Thoracic aorta (tissue), 2 donors: Measurements from ENCODE around the gene PI4KB. TPM values are rescaled to one million over a fixed set of nuclear protein-coding genes. Genes with fewer than 3 reads are reported as not detected.

Experiments
- ATAC-seq: fragments of 150-250 bp; one replicate; pipeline ENCODE4 v1.8.0; 2017; ENCODE audit warnings: low read depth; ENCODE audit not compliant: insufficient number of reproducible peaks, low FRiP score
- DNase-seq: peaks from one replicate; pipeline ENCODE4 v3.0.0-alpha.2; 2020; ENCODE audit warnings: low spot score
- H3K27ac ChIP-seq, 2 donors: fragments of 200-600 bp; sonication (generic); 1 replicate in 1 of 2; 2 replicates in 1 of 2; pipeline ENCODE4 v1.5.1; 2016; ENCODE audit warnings: mild to moderate bottlenecking in 2 of 2, moderate library complexity in 2 of 2
- H3K27me3 ChIP-seq: fragments of 200-600 bp; sonication (generic); replicated peaks from 2 replicates; pipeline ENCODE4 v1.6.0; 2016; ENCODE audit warnings: mild to moderate bottlenecking; ENCODE audit not compliant: insufficient read depth
- H3K36me3 ChIP-seq: fragments of 200-600 bp; sonication (generic); one replicate; pipeline ENCODE4 v1.5.1; 2016
- H3K4me1 ChIP-seq, 2 donors: fragments of 200-600 bp; sonication (generic); 1 replicate in 1 of 2; 2 replicates in 1 of 2; pipeline versions ENCODE4 v1.5.1 to v1.6.0; 2016; ENCODE audit warnings: low read depth in 2 of 2, mild to moderate bottlenecking in 1 of 2; ENCODE audit not compliant: control insufficient read depth in 1 of 2
- H3K4me3 ChIP-seq: fragments of 200-600 bp; sonication (generic); 2 replicates; pipeline ENCODE4 v1.5.1; 2016; ENCODE audit warnings: mild to moderate bottlenecking
- H3K9me3 ChIP-seq: fragments of 200-600 bp; sonication (generic); 2 replicates; pipeline ENCODE4 v1.5.1; 2016
- total RNA-seq, 2 donors: library from RNA; depleted of rRNA; stranded (reverse); fragments of >200 nt; gene quantifications; one replicate each; pipeline versions ENCODE4 v1.1.0 to v1.2.3, GENCODE V29; 2016
- TF ChIP-seq, protein P1 (sequence below): fragments of 200-600 bp; sonication (generic); IDR thresholded peaks from one replicate; pipeline ENCODE4 v1.5.1; 2019; ENCODE audit warnings: antibody characterized with exemption

The PI4KB gene
- total RNA-seq, 2 donors from 2014 or later = 60.1 to 63.1 TPM

DNA sequence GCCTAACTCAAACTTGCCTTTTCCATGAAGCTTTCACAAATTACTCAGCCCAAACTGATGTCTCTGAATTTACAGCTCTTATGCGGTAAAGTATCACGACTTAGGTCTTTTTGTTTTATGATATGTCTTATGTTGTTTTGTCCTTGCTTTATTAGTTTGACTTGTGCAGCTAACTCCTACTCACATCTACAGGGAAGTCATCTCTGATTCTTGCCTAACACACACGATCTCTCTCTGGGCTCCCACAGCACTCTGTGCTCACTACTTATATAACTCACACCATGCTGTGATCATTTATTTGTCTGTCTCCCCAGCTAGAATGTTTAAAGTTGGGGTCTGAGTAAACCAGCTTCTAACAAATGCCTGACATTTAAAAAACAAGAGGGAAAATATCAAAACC is 9.3 kb upstream of the PI4KB start:
- Histone ChIP-seq H3K27me3 (no peaks in the 10 kb centered on the region), H3K4me3 (no peak overlapping the region), H3K4me1 (no peaks in the 10 kb centered on the region), H3K27ac (no peak overlapping the region), H3K9me3 (no peaks in the 10 kb centered on the region), H3K36me3 (no peaks in the 10 kb centered on the region)
- DNase-seq (no peak), ATAC-seq (no peak)
- TF ChIP-seq, protein P1, sequence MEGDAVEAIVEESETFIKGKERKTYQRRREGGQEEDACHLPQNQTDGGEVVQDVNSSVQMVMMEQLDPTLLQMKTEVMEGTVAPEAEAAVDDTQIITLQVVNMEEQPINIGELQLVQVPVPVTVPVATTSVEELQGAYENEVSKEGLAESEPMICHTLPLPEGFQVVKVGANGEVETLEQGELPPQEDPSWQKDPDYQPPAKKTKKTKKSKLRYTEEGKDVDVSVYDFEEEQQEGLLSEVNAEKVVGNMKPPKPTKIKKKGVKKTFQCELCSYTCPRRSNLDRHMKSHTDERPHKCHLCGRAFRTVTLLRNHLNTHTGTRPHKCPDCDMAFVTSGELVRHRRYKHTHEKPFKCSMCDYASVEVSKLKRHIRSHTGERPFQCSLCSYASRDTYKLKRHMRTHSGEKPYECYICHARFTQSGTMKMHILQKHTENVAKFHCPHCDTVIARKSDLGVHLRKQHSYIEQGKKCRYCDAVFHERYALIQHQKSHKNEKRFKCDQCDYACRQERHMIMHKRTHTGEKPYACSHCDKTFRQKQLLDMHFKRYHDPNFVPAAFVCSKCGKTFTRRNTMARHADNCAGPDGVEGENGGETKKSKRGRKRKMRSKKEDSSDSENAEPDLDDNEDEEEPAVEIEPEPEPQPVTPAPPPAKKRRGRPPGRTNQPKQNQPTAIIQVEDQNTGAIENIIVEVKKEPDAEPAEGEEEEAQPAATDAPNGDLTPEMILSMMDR = no peak

DNA sequence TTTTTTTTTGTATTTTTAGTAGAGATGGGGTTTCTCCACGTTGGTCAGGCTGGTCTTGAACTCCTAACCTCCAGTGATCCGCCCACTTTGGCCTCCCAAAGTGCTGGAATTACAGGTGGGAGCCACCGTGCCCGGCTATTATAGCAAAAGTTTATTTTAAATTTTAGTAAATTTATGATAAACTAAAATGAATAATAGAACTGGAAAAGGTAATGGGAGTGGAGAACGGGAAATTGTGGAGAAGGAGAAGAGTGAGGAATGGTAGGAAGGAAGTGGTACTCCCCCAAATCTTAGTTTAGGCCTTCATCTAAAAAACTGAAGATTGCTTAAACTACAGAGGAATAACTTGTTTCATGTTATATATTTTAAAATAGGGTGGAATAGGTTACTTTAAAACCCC is 7.6 kb upstream of the PI4KB start:
- no peak for DNase-seq
- TF ChIP-seq, protein P1 = no peak
- Histone ChIP-seq H3K27ac (no peak overlapping the region), H3K4me1 (no peaks in the 10 kb centered on the region), H3K4me3 (no peak overlapping the region), H3K36me3 (no peaks in the 10 kb centered on the region), H3K9me3 (no peaks in the 10 kb centered on the region), H3K27me3 (no peaks in the 10 kb centered on the region)
- no peak for ATAC-seq

DNA sequence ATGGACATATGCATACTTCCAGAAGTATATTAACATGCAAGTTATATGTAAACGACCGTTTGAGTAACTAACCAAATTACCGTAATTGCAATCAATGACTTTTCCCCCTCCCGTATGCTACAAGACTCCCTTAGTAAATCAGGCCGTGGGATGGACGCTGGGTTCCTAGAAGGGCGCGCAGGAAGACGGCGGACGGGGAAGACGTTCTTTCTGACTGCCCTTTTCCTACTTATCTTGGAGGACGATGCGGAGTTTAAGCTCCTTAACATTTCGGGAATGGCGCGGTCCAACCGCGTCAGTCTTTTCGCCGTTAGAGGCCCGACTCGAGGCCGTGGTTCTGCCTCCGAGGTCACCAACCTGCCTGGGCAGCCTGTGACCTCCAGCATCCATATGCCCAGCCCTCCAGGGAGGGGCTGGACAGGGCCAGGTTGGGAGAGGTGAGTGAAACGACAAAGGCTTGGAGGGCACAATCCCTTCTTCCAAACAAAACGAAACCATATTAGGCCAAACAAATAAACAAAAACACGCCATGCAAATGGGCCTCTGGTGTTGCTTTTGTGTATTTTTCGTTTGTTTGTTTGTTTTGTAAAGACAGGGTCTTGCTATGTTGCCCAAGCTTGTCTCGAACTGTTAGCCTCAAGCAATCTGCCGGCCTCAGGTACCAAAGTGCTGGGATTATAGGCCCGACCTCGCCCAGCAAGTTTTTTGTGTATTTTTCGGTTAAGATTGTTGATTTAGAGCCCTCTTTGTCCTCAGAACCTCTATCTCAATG is 873 bp upstream of the PI4KB start:
- Histone ChIP-seq H3K4me3 (peak overlapping the region; percentile 87), H3K4me1 (peaks cover 18 to 37% of the 10 kb centered on the region in 2 donors), H3K27me3 (no peaks in the 10 kb centered on the region), H3K27ac (peak overlapping the region; percentile 91 to 96), H3K9me3 (no peaks in the 10 kb centered on the region), H3K36me3 (peaks cover 8% of the 10 kb centered on the region)
- TF ChIP-seq, protein P1 = no peak
- DNase-seq (no peak), ATAC-seq (peak; percentile 12)

DNA sequence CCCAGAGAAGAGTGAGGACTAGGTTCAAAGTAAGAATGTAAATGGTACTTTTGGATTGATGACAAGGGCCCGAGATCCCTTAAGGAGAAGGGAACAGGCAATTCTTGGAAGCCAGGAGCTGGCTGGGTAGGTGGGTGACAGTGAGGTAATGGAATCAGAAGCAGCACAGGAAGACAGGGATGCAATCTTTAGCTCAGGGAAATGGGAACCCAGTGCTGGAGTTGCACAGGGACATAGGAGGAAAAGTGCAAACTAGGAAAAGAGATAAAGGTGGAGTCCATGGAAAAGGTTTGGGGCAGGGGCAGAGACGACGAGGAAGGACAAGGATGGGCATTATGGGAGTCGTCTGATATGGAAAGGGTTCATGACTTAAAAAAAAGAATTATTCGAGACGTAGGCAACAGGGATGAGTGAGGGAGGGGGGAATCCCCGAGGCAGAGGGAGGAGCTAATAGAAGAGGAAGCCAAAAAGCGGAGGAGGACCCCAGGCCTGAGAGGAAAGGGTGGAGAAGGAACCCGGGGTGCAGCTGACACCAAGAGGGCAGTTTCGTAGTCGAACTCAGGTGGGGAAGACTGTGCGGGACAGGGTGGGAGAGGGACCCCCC is 495 bp downstream of the PI4KB start:
- ATAC-seq (no peak), DNase-seq (no peak)
- Histone ChIP-seq H3K36me3 (peaks cover 16% of the 10 kb centered on the region), H3K27ac (peak overlapping the region; percentile 91 to 96), H3K4me1 (peaks cover 18 to 37% of the 10 kb centered on the region in 2 donors), H3K9me3 (no peaks in the 10 kb centered on the region), H3K4me3 (peak overlapping the region; percentile 87), H3K27me3 (no peaks in the 10 kb centered on the region)
- TF ChIP-seq, protein P1 = no peak

DNA sequence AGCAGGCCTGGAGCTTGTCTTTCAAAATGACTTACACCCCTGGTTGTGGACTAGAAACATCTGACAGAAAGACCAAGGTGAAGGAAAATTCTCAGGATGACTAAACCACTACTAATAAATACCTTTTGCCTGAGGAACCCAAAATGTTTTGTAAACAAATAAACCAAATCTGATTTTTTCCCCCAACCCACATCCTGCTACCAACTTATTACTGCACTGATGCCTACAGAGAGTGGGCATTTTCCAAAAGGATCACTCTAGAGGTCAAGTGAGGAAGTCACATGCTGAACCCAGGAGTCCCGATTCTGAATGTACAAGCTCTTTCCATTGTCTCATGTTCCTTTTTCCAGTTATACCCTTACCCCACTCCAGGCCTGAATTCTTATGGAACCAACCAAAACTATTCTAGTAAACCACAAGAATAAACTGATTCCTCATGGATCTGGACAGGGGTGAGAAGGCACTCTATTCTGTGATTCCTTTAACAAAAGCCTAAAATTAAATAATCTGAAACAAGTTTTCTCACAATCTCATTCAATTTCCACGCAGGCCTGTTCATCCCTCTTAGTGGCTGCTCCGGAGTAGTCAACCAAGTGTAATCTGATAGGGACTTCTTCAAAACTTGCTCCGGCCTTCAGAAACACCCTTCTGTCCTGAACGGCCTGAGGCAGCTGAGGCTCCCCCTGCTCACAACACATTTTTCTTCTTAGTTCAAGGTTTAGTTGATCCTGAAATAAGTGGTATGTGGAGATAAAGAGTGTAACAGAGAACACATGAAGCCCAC is 1.4 kb downstream of the PI4KB start:
- peaks cover 18 to 37% of the 10 kb centered on the region in 2 donors for H3K4me1 ChIP-seq
- H3K4me3 ChIP-seq = peak overlapping the region; percentile 87
- H3K27ac ChIP-seq = peak overlapping the region; percentile 91 to 96
- H3K36me3 ChIP-seq = peaks cover 16% of the 10 kb centered on the region
- H3K27me3 ChIP-seq = no peaks in the 10 kb centered on the region
- TF ChIP-seq, protein P1 = no peak
- ATAC-seq (no peak), DNase-seq (no peak)
- no peaks in the 10 kb centered on the region for H3K9me3 ChIP-seq
